ENCODE results near the gene VMAC. TPM values are rescaled to one million over a fixed set of nuclear protein-coding genes. Genes with fewer than 3 reads are reported as not detected.

VMAC gene
- total and polyA plus RNA-seq, 9 of the 15 experiments (the other 6 are each of a cell fraction or from before 2014, with no cell fraction given): 0.03 to 3.4 (median 1.1) TPM

DNA sequence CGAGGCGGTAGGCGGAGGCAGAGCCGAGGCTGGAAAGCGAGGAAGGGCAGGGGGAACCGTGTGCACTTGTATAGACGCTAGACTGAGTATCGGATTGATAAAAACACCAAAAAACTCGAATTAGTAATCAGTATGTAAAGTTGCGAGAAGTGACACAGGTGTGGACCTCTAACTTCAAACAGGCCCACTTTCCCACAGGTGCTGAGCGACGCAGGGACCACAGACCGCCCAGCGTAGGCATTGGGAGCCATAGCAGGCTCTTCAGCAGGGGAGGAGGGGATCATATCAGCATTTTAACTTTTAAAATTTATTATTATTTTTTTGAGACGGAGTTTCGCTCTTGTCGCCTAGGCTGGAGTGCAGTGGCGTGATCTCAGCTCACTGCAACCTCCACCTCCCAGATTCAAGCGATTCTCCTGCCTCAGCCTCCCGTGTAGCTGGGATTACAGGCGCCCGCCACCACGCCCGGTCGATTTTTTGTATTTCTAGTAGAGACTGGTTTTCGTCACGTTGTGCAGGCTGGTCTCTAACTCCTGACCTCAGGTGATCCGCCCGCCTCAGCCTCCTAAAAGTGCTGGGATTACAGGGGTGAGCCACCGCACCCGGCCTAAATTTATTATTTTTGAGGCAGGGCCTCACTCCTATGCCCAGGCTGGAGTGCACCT lies 574 bp downstream of the VMAC start:
- ATAC-seq (no peak), FAIRE-seq (no peak), DNase-seq (ENCODE audit: extremely low read depth in 1 of 4, low spot score in 3 of 4) (no peak)
- Histone ChIP-seq H3K79me2 (ENCODE audit: control insufficient read depth, insufficient read depth, low read length) (peaks cover 32% of the 10 kb centered on the region), H3K9me1 (ENCODE audit: control insufficient read depth, insufficient read depth, low read length) (no peaks in the 10 kb centered on the region), H3K9me3 (replicated peaks; ENCODE audit: control insufficient read depth, insufficient read depth, low read depth, low read length) (no peaks in the 10 kb centered on the region), H3K27ac (ENCODE audit: extremely low read depth, low read depth, low read length) (peak overlapping the region; percentile 63; the same call in 2 of the 3 replicates), H3K27me3 (ENCODE audit: control insufficient read depth in 2 of 2, insufficient read depth in 2 of 2, low read length in 2 of 2) (no peaks in the 10 kb centered on the region), H3K4me3 (peak overlapping the region; percentile 90), H4K20me1 (replicated peaks; ENCODE audit: control insufficient read depth, insufficient read depth, low read length) (peaks cover 3% of the 10 kb centered on the region; the same call in 1 of the 2 replicates), H3K9ac (ENCODE audit: insufficient read depth in 1 of 2, low read depth in 2 of 2, low read length in 2 of 2) (peak overlapping the region; percentile 71 to 93), H3K4me1 (replicated peaks in 1 of 2; ENCODE audit: control insufficient read depth in 2 of 2, insufficient read depth in 2 of 2, low read length in 2 of 2) (peaks cover 4 to 30% of the 10 kb centered on the region in 2 experiments; a peak in 4 of 5 replicates), H2AFZ (ENCODE audit: low read depth, low read length) (peak overlapping the region; percentile 71), H3K4me2 (ENCODE audit: insufficient read depth, low read length) (peak overlapping the region; percentile 91), H3K36me3 (ENCODE audit: control insufficient read depth, insufficient read depth, low read length) (peaks cover 24% of the 10 kb centered on the region; the same call in 2 of the 3 replicates)
- in situ Hi-C loops (cut with MboI) (no loop called here), intact Hi-C loops (cut with micrococcal nuclease) (loop anchor here (2.0 kb wide), 1 partner anchor 74 kb away; the partner anchor contains the start of gene RANBP3)
- ChIA-PET CTCF (ENCODE audit: low intra/inter-chr PET ratio) (no interaction called here), POLR2A (interaction anchor here (2.9 to 3.1 kb wide), 3 partner anchors 13 to 187 kb away, joined by 8 to 28 read pairs (median 17); partner anchors contain the start of gene DUS3L)
- TSS peak; percentile 76 for BruUV-seq (replicated peaks)
- TF ChIP-seq HDAC1 (IDR thresholded peaks at IDR 0.05) (0 out of 4 replicates have a peak, but pooled peaks of 1 of the 2 experiments have one; percentile 5), MXI1 (IDR thresholded peaks at IDR 0.05; ENCODE audit: low read depth, low read length) (no peak), ETV1 (tag; conservative IDR thresholded peaks at IDR 0.05; ENCODE audit: low read depth) (0 out of 2 replicates have a peak, but pooled peaks have one; percentile 24), RBBP5 (IDR thresholded peaks at IDR 0.05; ENCODE audit: borderline replicate concordance, insufficient read depth, low read length, poor library complexity, severe bottlenecking) (peak; percentile 22), ZEB2 (IDR thresholded peaks at IDR 0.05) (0 out of 2 replicates have a peak, but pooled peaks have one; percentile 34), ETV5 (CRISPR knock-in tag; IDR thresholded peaks at IDR 0.05; ENCODE audit: low read depth) (0 out of 2 replicates have a peak, but pooled peaks have one; percentile 9), IRF2 (CRISPR knock-in tag; IDR thresholded peaks at IDR 0.05) (no peak), KAT7 (CRISPR knock-in tag; IDR thresholded peaks at IDR 0.05; ENCODE audit: borderline replicate concordance) (0 out of 2 replicates have a peak, but pooled peaks have one; percentile 8), SMAD4 (CRISPR knock-in tag; conservative IDR thresholded peaks at IDR 0.05) (0 out of 2 replicates have a peak, but pooled peaks have one; percentile 2)
- TF ChIP-seq, protein P1, sequence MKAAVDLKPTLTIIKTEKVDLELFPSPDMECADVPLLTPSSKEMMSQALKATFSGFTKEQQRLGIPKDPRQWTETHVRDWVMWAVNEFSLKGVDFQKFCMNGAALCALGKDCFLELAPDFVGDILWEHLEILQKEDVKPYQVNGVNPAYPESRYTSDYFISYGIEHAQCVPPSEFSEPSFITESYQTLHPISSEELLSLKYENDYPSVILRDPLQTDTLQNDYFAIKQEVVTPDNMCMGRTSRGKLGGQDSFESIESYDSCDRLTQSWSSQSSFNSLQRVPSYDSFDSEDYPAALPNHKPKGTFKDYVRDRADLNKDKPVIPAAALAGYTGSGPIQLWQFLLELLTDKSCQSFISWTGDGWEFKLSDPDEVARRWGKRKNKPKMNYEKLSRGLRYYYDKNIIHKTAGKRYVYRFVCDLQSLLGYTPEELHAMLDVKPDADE (conservative IDR thresholded peaks at IDR 0.05; ENCODE audit: control insufficient read depth, low read depth, low read length): 0 out of 2 replicates have a peak, but pooled peaks have one; percentile 48
- 35% methylated on average over 29 of the region's 31 CpGs for WGBS (ENCODE audit: insufficient coverage, low coverage, missing lambda C conversion rate)
